Adrenal gland (tissue), 12 donors: ENCODE results near the gene STEAP1B. TPM values are rescaled to one million over a fixed set of nuclear protein-coding genes. Genes with fewer than 3 reads are reported as not detected.

ENCODE experiments used
- DNase-seq, 7 donors: peaks; one replicate each; pipeline ENCODE4 v3.0.0-alpha.2; 2019 to 2020
- H3K27ac ChIP-seq, 5 donors: fragments of 200-600 bp; sonication (generic) in 4 of 5; 1 replicate in 3 of 5; 2 replicates in 2 of 5; pipeline versions ENCODE4 v1.5.1 to v1.8.0; 2016 to 2020; ENCODE audit warnings: mild to moderate bottlenecking in 1 of 5
- H3K27me3 ChIP-seq: fragments of 200-600 bp; 2 replicates; pipeline ENCODE4 v1.8.0; 2021
- H3K36me3 ChIP-seq, 2 donors: fragments of 200-600 bp; replicated peaks in 1 of 2; 1 replicate in 1 of 2; 2 replicates in 1 of 2; pipeline versions ENCODE4 v1.5.1 to v1.8.0; 2018 to 2022
- H3K4me1 ChIP-seq, 2 donors: fragments of 200-600 bp; replicated peaks in 1 of 2; 1 replicate in 1 of 2; 2 replicates in 1 of 2; pipeline versions ENCODE4 v1.5.1 to v1.8.0; 2018 to 2021
- H3K4me3 ChIP-seq, 4 donors: fragments of 200-600 bp; sonication (generic) in 3 of 4; one replicate each; pipeline ENCODE4 v1.5.1; 2016 to 2018
- H3K9me3 ChIP-seq, 3 donors: fragments of 200-600 bp; sonication (generic) in 1 of 3; replicated peaks in 1 of 3; 1 replicate in 2 of 3; 2 replicates in 1 of 3; pipeline versions ENCODE4 v1.5.1 to v1.8.0; 2016 to 2021
- CTCF ChIP-seq, 6 experiments: fragments of 450-650 bp in 4 of 6; fragments of 200-600 bp in 2 of 6; sonication (generic) in 1 of 6; IDR thresholded peaks; 1 replicate in 5 of 6; 2 replicates in 1 of 6; pipeline versions ENCODE4 v1.5.1 to v1.8.0; 2016 to 2021; ENCODE audit warnings: antibody characterized with exemption in 6 of 6, mild to moderate bottlenecking in 2 of 6, moderate library complexity in 1 of 6
- POLR2A ChIP-seq, 2 donors: fragments of 450-650 bp; IDR thresholded peaks; one replicate each; pipeline ENCODE4 v1.6.1; 2017; ENCODE audit warnings: antibody characterized with exemption in 2 of 2, mild to moderate bottlenecking in 2 of 2, moderate library complexity in 1 of 2
- WGBS, 4 donors: extraction: QIAGEN DNeasy Blood & Tissue Kit in 2 of 4; methylation state at CpG; one replicate each; pipeline versions ENCODE4 v1.1.5 to v1.1.7; 2013 to 2017; 5-methylcytosine and 5-hydroxymethylcytosine counted together
- intact Hi-C, 2 donors: fragments of 100-400 bp; cut with DNase I; formaldehyde crosslinking; loops; one replicate each; pipeline versions ENCODE4 v1.14.1 to v1.15.0; 2022 to 2023
- polyA plus RNA-seq, 3 donors: library from polyadenylated mRNA; stranded (reverse); fragments of 200-250 nt in 2 of 3; fragments of 350-450 nt in 1 of 3; fragmentation: Illumina TruSeq in 1 of 3; extraction: RNeasy Lipid Tissue Mini Kit (QIAGEN cat#74804) in 1 of 3; gene quantifications; one replicate each; pipeline ENCODE4 v1.2.3, GENCODE V29; 2013 to 2014
- total RNA-seq, 9 donors: library from RNA; depleted of rRNA in 4 of 9; stranded (reverse); fragments of >200 nt in 4 of 9; fragments of 120-200 nt in 1 of 9; fragmentation: NEBNext Ultra II Directional in 1 of 9; extraction: Animal tissue kit (Norgen Biotek cat#: 25700) in 1 of 9; gene quantifications; one replicate each; pipeline versions ENCODE4 v1.1.0 to v1.2.4, GENCODE V29; 2013 to 2023
- donor health status: healthy with polysubstance abuse.
- donor health status: Bipolar disorder and iron deficiency.
- donor health status: DM: yes; HTN: yes; CAD: no.
- donor health status: DM: no; HTN: no; CAD: no.
- donor health status: DM: no; HTN: no; CAD: no.
- donor health status: DM: yes; HTN: yes; CAD: no.

Gene STEAP1B
- total and polyA plus RNA-seq, 12 donors: 0.20 to 2.1 (median 0.79) TPM; not detected in 2

GRCh38 chr7:22468609-22469008 is 31.4 kb downstream of the STEAP1B start:
- no peak for DNase-seq
- no peaks in the 10 kb centered on the region for H3K27me3 ChIP-seq
- no peak overlapping the region for H3K27ac ChIP-seq
- 82 to 94% (median 89%) methylated on average over 3 of the region's 3 CpGs for WGBS, 4 donors
- H3K4me3 ChIP-seq: no peak overlapping the region
- no peaks in the 10 kb centered on the region for H3K9me3 ChIP-seq
- TF ChIP-seq CTCF (IDR thresholded peaks at IDR 0.05) (no peak), POLR2A (IDR thresholded peaks at IDR 0.05) (no peak)
- no peaks in the 10 kb centered on the region for H3K36me3 ChIP-seq
- H3K4me1 ChIP-seq: no peaks in the 10 kb centered on the region
- intact Hi-C loops: no loop called here

- Histone ChIP-seq H3K4me3 (no peak overlapping the region), H3K4me1 (no peaks in the 10 kb centered on the region), H3K9me3 (no peaks in the 10 kb centered on the region), H3K27me3 (no peaks in the 10 kb centered on the region), H3K27ac (no peak overlapping the region), H3K36me3 (no peaks in the 10 kb centered on the region)
- 76 to 91% (median 81%) methylated on average over 4 of the region's 4 CpGs for WGBS, 4 donors
- TF ChIP-seq CTCF (IDR thresholded peaks at IDR 0.05) (no peak), POLR2A (IDR thresholded peaks at IDR 0.05) (no peak)
- intact Hi-C loops: no loop called here
- no peak for DNase-seq
These were observed 35.7 kb downstream of the STEAP1B start for GRCh38 chr7:22464299-22464698.

- Histone ChIP-seq H3K4me3 (no peak overlapping the region), H3K9me3 (no peaks in the 10 kb centered on the region), H3K4me1 (no peaks in the 10 kb centered on the region), H3K27me3 (no peaks in the 10 kb centered on the region), H3K36me3 (no peaks in the 10 kb centered on the region), H3K27ac (no peak overlapping the region)
- no peak for DNase-seq
- TF ChIP-seq POLR2A (IDR thresholded peaks at IDR 0.05) (no peak), CTCF (IDR thresholded peaks at IDR 0.05) (no peak)
- intact Hi-C loops: no loop called here
- 88 to 94% (median 92%) methylated on average over 4 to 5 of the region's 5 CpGs for WGBS, 4 donors
These were observed 39.5 kb downstream of the STEAP1B start for GRCh38 chr7:22460363-22460988.

- intact Hi-C loops: no loop called here
- H3K27ac ChIP-seq: no peak overlapping the region
- no peaks in the 10 kb centered on the region for H3K36me3 ChIP-seq
- H3K27me3 ChIP-seq: no peaks in the 10 kb centered on the region
- no peak for DNase-seq
- WGBS, 4 donors: 90 to 100% (median 96%) methylated on average over 1 of the region's 1 CpG
- TF ChIP-seq CTCF (IDR thresholded peaks at IDR 0.05) (no peak), POLR2A (IDR thresholded peaks at IDR 0.05) (no peak)
- no peaks in the 10 kb centered on the region for H3K9me3 ChIP-seq
- H3K4me3 ChIP-seq: no peak overlapping the region
- peaks cover 0 to 2% of the 10 kb centered on the region in 2 donors for H3K4me1 ChIP-seq
These were observed 42.5 kb downstream of the STEAP1B start for GRCh38 chr7:22457471-22457870.
